Astrocyte (in vitro differentiated cells and primary cell): ENCODE data around the gene SPESP1.

Source experiments
- CTCF ChIP-seq: IDR thresholded peaks from 2 replicates; pipeline ENCODE4 v1.5.1; 2011; ENCODE audit warnings: low read depth, mild to moderate bottlenecking, inconsistent platforms, low read length, moderate library complexity; ENCODE audit not compliant: insufficient read depth
- EZH2 ChIP-seq: IDR thresholded peaks from 2 replicates; pipeline ENCODE4 v1.6.1; 2012; ENCODE audit warnings: mild to moderate bottlenecking, low read length, inconsistent platforms; ENCODE audit not compliant: insufficient read depth

- TF ChIP-seq CTCF (no peak), EZH2 (no peak)
Measured at GRCh38 chr15:68957696-68958095, 27.4 kb downstream of the SPESP1 start.
